HEK293 (cell line): ENCODE measurements around the gene ADIPOR2.

Source experiments
- CTCF ChIA-PET: fragments of 350-600 bp; formaldehyde crosslinking; extraction: SDS; loops from one replicate; lab custom pipeline; 2021; ENCODE audit warnings: antibody characterized with exemption; lab: Yijun Ruan, JAX
- POLR2A ChIA-PET: fragments of 300-600 bp; formaldehyde crosslinking; extraction: SDS; loops from one replicate; lab custom pipeline; 2020; ENCODE audit warnings: antibody characterized with exemption, inconsistent platforms; lab: Yijun Ruan, JAX
- H3K27ac ChIP-seq: fragments of 200-500 bp; sonication (Bioruptor generic); 2 replicates; pipeline ENCODE4 v1.5.1; 2014; ENCODE audit warnings: low read depth, low read length, control low read depth, inconsistent platforms; ENCODE audit errors: extremely low read depth
- H3K36me3 ChIP-seq, 2 experiments: fragments of 200-500 bp in 1 of 2; sonication (Bioruptor generic) in 1 of 2; 1 replicate in 1 of 2; 2 replicates in 1 of 2; pipeline ENCODE4 v1.5.1; 2014 to 2017; ENCODE audit warnings: inconsistent platforms in 2 of 2, low read length in 2 of 2; ENCODE audit not compliant: control insufficient read depth in 2 of 2, insufficient read depth in 1 of 2
- H3K4me1 ChIP-seq: fragments of 200-500 bp; sonication (Bioruptor generic); 2 replicates; pipeline ENCODE4 v1.5.1; 2014; ENCODE audit warnings: mild to moderate bottlenecking, low read length, inconsistent platforms; ENCODE audit not compliant: control insufficient read depth, insufficient read depth
- H3K4me3 ChIP-seq: 2 replicates; pipeline ENCODE4 v1.5.1; 2011; ENCODE audit warnings: low read depth, mild to moderate bottlenecking, control low read depth, low read length, moderate library complexity
- H3K9me3 ChIP-seq: fragments of 200-500 bp; sonication (Bioruptor generic); 2 replicates; pipeline ENCODE4 v1.5.1; 2014; ENCODE audit warnings: low read depth, low read length, inconsistent platforms; ENCODE audit not compliant: control insufficient read depth, insufficient read depth
- BCL11B ChIP-seq: fragments of 450-650 bp; formaldehyde crosslinking; IDR thresholded peaks from 2 replicates; pipeline ENCODE4 v1.5.1; 2016; ENCODE audit warnings: low read depth, missing biosample characterization, missing genetic modification characterization
- EGR2 ChIP-seq: fragments of 450-650 bp; formaldehyde crosslinking; IDR thresholded peaks from 2 replicates; pipeline ENCODE4 v1.5.1; 2016; ENCODE audit warnings: low read depth, missing biosample characterization, missing genetic modification characterization
- KLF10 ChIP-seq: fragments of 450-650 bp; IDR thresholded peaks from 2 replicates; pipeline ENCODE4 v1.5.1; 2018; ENCODE audit warnings: missing biosample characterization, mild to moderate bottlenecking, missing genetic modification characterization
- MZF1 ChIP-seq: fragments of 450-650 bp; formaldehyde crosslinking; IDR thresholded peaks from 2 replicates; pipeline ENCODE4 v1.5.1; 2017; ENCODE audit warnings: missing biosample characterization, missing genetic modification characterization, borderline replicate concordance
- SP3 ChIP-seq: fragments of 450-650 bp; formaldehyde crosslinking; IDR thresholded peaks from 2 replicates; pipeline ENCODE4 v1.5.1; 2016; ENCODE audit warnings: missing biosample characterization, missing genetic modification characterization
- TCF7L2 ChIP-seq: IDR thresholded peaks from 2 replicates; pipeline ENCODE4 v1.6.1; 2011; ENCODE audit warnings: low read depth, mild to moderate bottlenecking, inconsistent platforms, low read length, moderate library complexity, borderline replicate concordance
- ZBTB11 ChIP-seq: fragments of 450-650 bp; formaldehyde crosslinking; conservative IDR thresholded peaks from 2 replicates; pipeline ENCODE4 v1.5.1; 2016; ENCODE audit warnings: low read depth, missing biosample characterization, missing genetic modification characterization
- ZBTB48 ChIP-seq: fragments of 450-650 bp; formaldehyde crosslinking; IDR thresholded peaks from 2 replicates; pipeline ENCODE4 v1.5.1; 2016; ENCODE audit warnings: missing biosample characterization, missing genetic modification characterization
- ZFHX2 ChIP-seq: fragments of 450-650 bp; formaldehyde crosslinking; conservative IDR thresholded peaks from 2 replicates; pipeline ENCODE4 v1.5.1; 2016; ENCODE audit warnings: missing biosample characterization, missing genetic modification characterization
- ZNF248 ChIP-seq: fragments of 450-650 bp; formaldehyde crosslinking; IDR thresholded peaks from 2 replicates; pipeline ENCODE4 v1.5.1; 2017; ENCODE audit warnings: missing biosample characterization, missing genetic modification characterization
- ZNF488 ChIP-seq: fragments of 450-650 bp; formaldehyde crosslinking; IDR thresholded peaks from 2 replicates; pipeline ENCODE4 v1.5.1; 2016; ENCODE audit warnings: missing biosample characterization, missing genetic modification characterization
- ZNF585B ChIP-seq: fragments of 450-650 bp; formaldehyde crosslinking; IDR thresholded peaks from 2 replicates; pipeline ENCODE4 v1.5.1; 2016; ENCODE audit warnings: missing biosample characterization, missing genetic modification characterization
- ZNF626 ChIP-seq: fragments of 450-650 bp; sonication (Bioruptor Pico); formaldehyde crosslinking; IDR thresholded peaks from 2 replicates; pipeline ENCODE4 v1.5.1; 2018; ENCODE audit warnings: missing biosample characterization, missing genetic modification characterization, inconsistent platforms
- ZNF658 ChIP-seq: fragments of 450-650 bp; formaldehyde crosslinking; IDR thresholded peaks from 2 replicates; pipeline ENCODE4; 2016; ENCODE audit warnings: missing biosample characterization, missing genetic modification characterization
- ZNF837 ChIP-seq: fragments of 450-650 bp; formaldehyde crosslinking; IDR thresholded peaks from 2 replicates; pipeline ENCODE4 v1.5.1; 2016; ENCODE audit warnings: missing biosample characterization, missing genetic modification characterization
- TF ChIP-seq, protein P1 (sequence below): fragments of 450-650 bp; formaldehyde crosslinking; IDR thresholded peaks from 2 replicates; pipeline ENCODE4 v1.5.1; 2016; ENCODE audit warnings: missing biosample characterization, missing genetic modification characterization
- TF ChIP-seq, protein P2 (sequence below): fragments of 450-650 bp; formaldehyde crosslinking; IDR thresholded peaks from 2 replicates; pipeline ENCODE4 v1.5.0; 2017; ENCODE audit warnings: missing biosample characterization, missing genetic modification characterization, borderline replicate concordance
- TF ChIP-seq, protein P3 (sequence below): fragments of 450-650 bp; formaldehyde crosslinking; IDR thresholded peaks from 2 replicates; pipeline ENCODE4 v1.5.1; 2017; ENCODE audit warnings: missing biosample characterization, mild to moderate bottlenecking, missing genetic modification characterization, moderate library complexity

The ADIPOR2 gene

GRCh38 chr12:1807087-1807860 lies 116.4 kb downstream of the ADIPOR2 start (continued):
- TF ChIP-seq, protein P1, sequence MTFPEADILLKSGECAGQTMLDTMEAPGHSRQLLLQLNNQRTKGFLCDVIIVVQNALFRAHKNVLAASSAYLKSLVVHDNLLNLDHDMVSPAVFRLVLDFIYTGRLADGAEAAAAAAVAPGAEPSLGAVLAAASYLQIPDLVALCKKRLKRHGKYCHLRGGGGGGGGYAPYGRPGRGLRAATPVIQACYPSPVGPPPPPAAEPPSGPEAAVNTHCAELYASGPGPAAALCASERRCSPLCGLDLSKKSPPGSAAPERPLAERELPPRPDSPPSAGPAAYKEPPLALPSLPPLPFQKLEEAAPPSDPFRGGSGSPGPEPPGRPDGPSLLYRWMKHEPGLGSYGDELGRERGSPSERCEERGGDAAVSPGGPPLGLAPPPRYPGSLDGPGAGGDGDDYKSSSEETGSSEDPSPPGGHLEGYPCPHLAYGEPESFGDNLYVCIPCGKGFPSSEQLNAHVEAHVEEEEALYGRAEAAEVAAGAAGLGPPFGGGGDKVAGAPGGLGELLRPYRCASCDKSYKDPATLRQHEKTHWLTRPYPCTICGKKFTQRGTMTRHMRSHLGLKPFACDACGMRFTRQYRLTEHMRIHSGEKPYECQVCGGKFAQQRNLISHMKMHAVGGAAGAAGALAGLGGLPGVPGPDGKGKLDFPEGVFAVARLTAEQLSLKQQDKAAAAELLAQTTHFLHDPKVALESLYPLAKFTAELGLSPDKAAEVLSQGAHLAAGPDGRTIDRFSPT (tag by site-specific recombination), result no peak
- no peak for TF ChIP-seq ZBTB48 (tag by site-specific recombination)
- TF ChIP-seq, protein P2, sequence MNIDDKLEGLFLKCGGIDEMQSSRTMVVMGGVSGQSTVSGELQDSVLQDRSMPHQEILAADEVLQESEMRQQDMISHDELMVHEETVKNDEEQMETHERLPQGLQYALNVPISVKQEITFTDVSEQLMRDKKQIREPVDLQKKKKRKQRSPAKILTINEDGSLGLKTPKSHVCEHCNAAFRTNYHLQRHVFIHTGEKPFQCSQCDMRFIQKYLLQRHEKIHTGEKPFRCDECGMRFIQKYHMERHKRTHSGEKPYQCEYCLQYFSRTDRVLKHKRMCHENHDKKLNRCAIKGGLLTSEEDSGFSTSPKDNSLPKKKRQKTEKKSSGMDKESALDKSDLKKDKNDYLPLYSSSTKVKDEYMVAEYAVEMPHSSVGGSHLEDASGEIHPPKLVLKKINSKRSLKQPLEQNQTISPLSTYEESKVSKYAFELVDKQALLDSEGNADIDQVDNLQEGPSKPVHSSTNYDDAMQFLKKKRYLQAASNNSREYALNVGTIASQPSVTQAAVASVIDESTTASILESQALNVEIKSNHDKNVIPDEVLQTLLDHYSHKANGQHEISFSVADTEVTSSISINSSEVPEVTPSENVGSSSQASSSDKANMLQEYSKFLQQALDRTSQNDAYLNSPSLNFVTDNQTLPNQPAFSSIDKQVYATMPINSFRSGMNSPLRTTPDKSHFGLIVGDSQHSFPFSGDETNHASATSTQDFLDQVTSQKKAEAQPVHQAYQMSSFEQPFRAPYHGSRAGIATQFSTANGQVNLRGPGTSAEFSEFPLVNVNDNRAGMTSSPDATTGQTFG (tag by site-specific recombination), result no peak
- TF ChIP-seq BCL11B (tag by site-specific recombination), result no peak
- TF ChIP-seq SP3 (tag by site-specific recombination), result no peak
- TF ChIP-seq KLF10, result no peak
- no peak for TF ChIP-seq ZNF585B (tag by site-specific recombination)
- TF ChIP-seq ZNF658 (tag by site-specific recombination), result no peak

DNA sequence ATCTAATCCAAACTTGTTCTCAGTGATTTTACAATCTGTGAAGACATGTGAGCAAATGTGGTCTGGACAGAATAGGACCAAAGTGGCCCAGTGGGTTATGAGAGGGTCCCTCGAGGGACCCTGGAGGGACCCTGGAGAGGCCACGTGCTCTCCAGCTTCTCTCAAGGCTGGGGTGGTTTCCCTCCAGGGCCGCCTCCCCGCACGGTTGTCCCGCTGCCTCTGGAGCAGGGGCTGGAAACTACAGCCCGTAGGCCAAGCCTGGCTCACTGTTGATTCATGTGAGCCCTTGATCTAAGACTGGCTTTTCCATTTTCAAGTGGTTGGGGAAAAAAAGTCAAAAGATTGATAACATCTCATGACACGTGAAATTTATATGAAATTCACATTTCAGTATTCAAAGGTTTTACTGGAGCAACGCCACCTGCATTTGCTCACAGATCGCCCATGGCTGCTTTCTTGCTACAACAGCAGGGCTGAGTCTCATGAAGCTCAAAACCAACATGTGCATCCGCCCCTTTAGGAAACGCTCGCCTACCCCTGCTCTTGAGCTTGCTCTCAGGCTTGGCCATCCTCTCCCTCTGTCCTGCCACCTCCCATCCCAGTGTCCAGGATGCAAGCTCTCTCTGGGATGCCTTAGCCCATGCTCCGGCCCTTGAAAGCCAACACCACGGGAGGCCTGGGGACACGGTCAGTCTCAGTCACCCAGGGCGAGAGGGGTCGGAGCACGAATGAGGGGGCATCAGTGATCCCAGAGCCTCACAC lies 117.3 kb downstream of the ADIPOR2 start:
- no peak overlapping the region for H3K4me3 ChIP-seq
- H3K9me3 ChIP-seq, result no peaks in the 10 kb centered on the region
- no peak overlapping the region for H3K27ac ChIP-seq
- H3K36me3 ChIP-seq, result no peaks in the 10 kb centered on the region
- no peaks in the 10 kb centered on the region for H3K4me1 ChIP-seq
- CTCF ChIA-PET, result interaction anchor here (0.7 kb wide), 1 partner anchor 716 kb away, joined by 3 read pairs; no protein-coding TSS in a partner anchor
- POLR2A ChIA-PET, result no interaction called here
- TF ChIP-seq ZNF248 (tag by site-specific recombination) (no peak), ZNF488 (tag by site-specific recombination) (no peak), BCL11B (tag by site-specific recombination) (no peak), EGR2 (no peak), ZNF837 (tag by site-specific recombination) (no peak), ZFHX2 (no peak), MZF1 (no peak), TCF7L2 (no peak), ZNF626 (tag by site-specific recombination) (no peak), ZBTB11 (tag by site-specific recombination) (no peak)
- TF ChIP-seq, protein P3, sequence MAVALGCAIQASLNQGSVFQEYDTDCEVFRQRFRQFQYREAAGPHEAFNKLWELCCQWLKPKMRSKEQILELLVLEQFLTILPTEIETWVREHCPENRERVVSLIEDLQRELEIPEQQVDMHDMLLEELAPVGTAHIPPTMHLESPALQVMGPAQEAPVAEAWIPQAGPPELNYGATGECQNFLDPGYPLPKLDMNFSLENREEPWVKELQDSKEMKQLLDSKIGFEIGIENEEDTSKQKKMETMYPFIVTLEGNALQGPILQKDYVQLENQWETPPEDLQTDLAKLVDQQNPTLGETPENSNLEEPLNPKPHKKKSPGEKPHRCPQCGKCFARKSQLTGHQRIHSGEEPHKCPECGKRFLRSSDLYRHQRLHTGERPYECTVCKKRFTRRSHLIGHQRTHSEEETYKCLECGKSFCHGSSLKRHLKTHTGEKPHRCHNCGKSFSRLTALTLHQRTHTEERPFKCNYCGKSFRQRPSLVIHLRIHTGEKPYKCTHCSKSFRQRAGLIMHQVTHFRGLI, result no peak
